Urinary bladder (tissue), 4 donors: Measurements from ENCODE around the gene TMEM61. TPM values are rescaled to one million over a fixed set of nuclear protein-coding genes. Genes with fewer than 3 reads are reported as not detected.
"Not testable (repeated sequence)": the region's sequence is repeated elsewhere in the genome, so short reads cannot be mapped to it uniquely, and the experiment has no call there.

ENCODE experiments used
- DNase-seq: peaks from one replicate; pipeline ENCODE4 v3.0.0-alpha.2; 2015; ENCODE audit errors: extremely low spot score
- H3K27ac ChIP-seq: one replicate; pipeline ENCODE4 v1.5.1; 2013; ENCODE audit warnings: low read depth, mild to moderate bottlenecking, moderate library complexity
- H3K36me3 ChIP-seq: one replicate; pipeline ENCODE4 v1.6.1; 2013; ENCODE audit warnings: mild to moderate bottlenecking, moderate library complexity; ENCODE audit not compliant: insufficient read depth
- H3K4me1 ChIP-seq: one replicate; pipeline ENCODE4 v1.6.1; 2013; ENCODE audit warnings: mild to moderate bottlenecking, moderate library complexity; ENCODE audit not compliant: insufficient read depth
- H3K4me3 ChIP-seq: one replicate; pipeline ENCODE4 v1.5.1; 2013; ENCODE audit warnings: low read depth, low read length
- WGBS: extraction: QIAGEN DNeasy Blood & Tissue Kit; methylation state at CpG from one replicate; pipeline ENCODE4 v1.1.7; 2013; 5-methylcytosine and 5-hydroxymethylcytosine counted together
- polyA plus RNA-seq: library from polyadenylated mRNA; stranded (reverse); fragments of 200-250 nt; gene quantifications from one replicate; pipeline ENCODE4 v1.2.3, GENCODE V29; 2013
- total RNA-seq: library from RNA; depleted of rRNA; stranded (reverse); fragments of >200 nt; gene quantifications from one replicate; pipeline ENCODE4 v1.2.3, GENCODE V29; 2014
- donor health status: healthy with polysubstance abuse.
- donor health status: healthy.

Gene TMEM61
- total RNA-seq (not detected), polyA plus RNA-seq (7.0 TPM)

DNA sequence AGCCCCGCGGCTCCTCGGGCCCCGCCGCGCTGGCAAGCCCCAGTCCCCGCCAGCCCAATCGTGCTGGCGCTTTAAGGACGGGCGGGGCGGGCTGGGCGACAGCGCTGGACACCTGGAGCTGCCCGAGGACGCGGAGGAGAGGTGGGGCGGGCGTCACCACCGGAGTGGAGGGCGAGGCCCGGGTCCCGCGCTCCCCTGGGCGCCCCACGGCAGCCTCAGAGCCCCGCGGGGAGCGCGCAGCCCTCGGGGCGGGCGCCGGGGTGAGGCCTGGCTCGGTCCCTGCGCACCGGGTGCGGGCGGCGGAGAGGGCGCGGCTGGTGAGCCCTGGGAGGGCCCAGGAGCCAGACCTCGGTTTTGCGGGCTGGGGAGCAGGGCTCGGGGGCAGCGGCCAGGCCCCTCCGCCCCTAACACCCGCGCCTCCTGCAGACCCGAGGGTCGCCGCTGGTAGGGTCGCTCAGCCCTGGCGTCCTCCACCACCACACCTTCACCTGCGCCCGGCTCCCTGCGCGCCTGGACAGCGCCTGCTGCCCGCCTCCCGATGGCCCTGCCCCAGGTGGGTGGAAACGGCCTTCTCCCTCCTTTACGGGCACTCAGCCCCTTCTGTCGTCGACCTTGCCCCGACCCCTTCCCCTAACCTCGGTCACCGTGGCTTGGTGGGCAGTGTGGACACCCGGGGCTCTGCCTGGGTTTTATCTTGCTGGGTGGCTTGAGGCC is at the start of gene TMEM61:
Gene TMEM61, plus strand, starts transcription at position 101 of the 714 bp plus-strand sequence. Its CDS starts 438 bp downstream, at position 539.
- Histone ChIP-seq H3K27ac (no peak within 1 kb of the TSS), H3K4me1 (no peaks in the 10 kb centered on the region), H3K4me3 (peak within 1 kb of the TSS; percentile 34)

GRCh38 chr1:54931275-54931840 is 49.1 kb upstream of the TMEM61 start:
- H3K27ac ChIP-seq = no peak overlapping the region
- 43% methylated on average over 1 of the region's 1 CpG for WGBS
- DNase-seq = no peak

More for the DNA sequence above, at the start of gene TMEM61:
- H3K36me3 ChIP-seq = no peaks in the 10 kb centered on the region
- WGBS = 8% methylated on average over 69 of the region's 69 CpGs
- no peak for DNase-seq

GRCh38 chr1:54934081-54934480 is 46.3 kb upstream of the TMEM61 start:
- DNase-seq, H3K27ac ChIP-seq, H3K4me1 ChIP-seq, H3K36me3 ChIP-seq, H3K4me3 ChIP-seq: not testable (repeated sequence)
- WGBS = 86% methylated on average over 6 of the region's 6 CpGs

More at GRCh38 chr1:54931275-54931840, 49.1 kb upstream of the TMEM61 start:
- Histone ChIP-seq H3K4me1 (no peaks in the 10 kb centered on the region), H3K4me3 (no peak overlapping the region), H3K36me3 (no peaks in the 10 kb centered on the region)

GRCh38 chr1:54934869-54935268 is 45.6 kb upstream of the TMEM61 start:
- Histone ChIP-seq H3K27ac (no peak overlapping the region), H3K4me3 (no peak overlapping the region), H3K4me1 (no peaks in the 10 kb centered on the region), H3K36me3 (no peaks in the 10 kb centered on the region)
- DNase-seq = no peak

- WGBS = 87% methylated on average over 4 of the region's 4 CpGs
These were observed 43.6 kb upstream of the TMEM61 start for GRCh38 chr1:54936791-54937190.

DNA sequence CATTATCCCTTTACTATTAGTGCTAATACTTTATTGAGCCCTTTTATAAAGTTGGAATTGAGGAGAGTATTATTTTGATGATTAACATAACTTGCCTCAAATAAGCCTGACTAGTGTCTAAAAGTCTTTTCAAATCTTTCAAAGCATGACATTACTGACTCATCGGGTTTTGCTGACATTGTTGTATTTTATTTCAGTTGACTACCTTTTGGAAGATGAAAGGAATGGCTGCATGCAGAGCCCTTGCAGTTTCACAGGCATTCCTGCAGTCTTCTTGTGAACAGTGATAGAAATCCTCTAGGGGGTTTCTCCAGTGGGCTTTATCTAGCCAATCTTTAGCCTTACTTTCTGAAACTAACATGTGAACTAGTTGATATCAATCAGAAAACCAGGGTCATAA is 43.0 kb upstream of the TMEM61 start:
- 39% methylated on average over 1 of the region's 1 CpG for WGBS
- Histone ChIP-seq H3K27ac (no peak overlapping the region), H3K4me1 (no peaks in the 10 kb centered on the region), H3K36me3 (no peaks in the 10 kb centered on the region), H3K4me3 (no peak overlapping the region)
- no peak for DNase-seq

More at GRCh38 chr1:54936791-54937190, 43.6 kb upstream of the TMEM61 start:
- Histone ChIP-seq H3K36me3 (no peaks in the 10 kb centered on the region), H3K4me1 (no peaks in the 10 kb centered on the region), H3K4me3 (no peak overlapping the region), H3K27ac (peak overlapping the region; percentile 23)
- DNase-seq = peak; percentile 29

DNA sequence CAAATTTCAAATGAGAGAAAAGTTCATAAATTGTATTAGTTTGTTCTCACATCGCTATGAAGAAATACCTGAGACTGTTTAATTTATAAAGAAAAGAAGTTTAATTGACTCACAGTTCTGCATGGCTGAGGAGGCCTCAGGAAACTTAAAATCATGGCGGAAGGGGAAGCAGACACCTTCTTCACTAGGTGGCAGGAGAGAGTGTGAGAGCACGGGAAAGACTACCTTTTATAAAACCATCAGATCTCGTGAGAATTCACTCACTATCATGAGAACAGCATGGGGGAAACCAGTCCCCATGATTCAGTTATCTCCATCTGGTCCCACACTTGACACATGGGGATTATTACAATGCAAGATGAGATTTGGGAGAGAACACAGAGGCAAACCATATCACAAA is 41.5 kb upstream of the TMEM61 start:
- WGBS = 74% methylated on average over 4 of the region's 4 CpGs
- H3K4me3 ChIP-seq, DNase-seq, H3K4me1 ChIP-seq, H3K27ac ChIP-seq, H3K36me3 ChIP-seq: not testable (repeated sequence)

DNA sequence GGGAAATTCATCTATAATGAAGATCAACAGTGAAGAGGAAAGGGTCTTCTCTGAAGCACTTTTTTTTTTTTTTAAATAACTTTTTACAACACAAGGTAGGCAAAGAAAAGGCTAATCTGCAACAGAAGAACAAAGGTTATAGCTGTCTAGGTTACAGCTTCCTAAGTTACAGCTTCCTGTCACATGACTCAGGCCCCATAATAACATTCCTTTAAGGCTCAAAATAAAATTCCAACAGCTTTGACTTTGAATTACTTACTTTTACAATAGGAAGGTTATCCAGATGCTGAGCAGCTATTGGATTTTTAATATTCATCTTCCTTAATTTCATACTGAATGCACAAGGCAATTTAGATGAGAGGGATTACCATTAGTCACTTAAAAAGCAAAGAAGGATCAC is 40.4 kb upstream of the TMEM61 start:
- DNase-seq = no peak
- H3K4me1 ChIP-seq = no peaks in the 10 kb centered on the region
- no peak overlapping the region for H3K27ac ChIP-seq
- H3K36me3 ChIP-seq = no peaks in the 10 kb centered on the region
- no peak overlapping the region for H3K4me3 ChIP-seq

GRCh38 chr1:54942976-54943375 is 37.5 kb upstream of the TMEM61 start:
- H3K4me3 ChIP-seq = no peak overlapping the region
- no peak overlapping the region for H3K27ac ChIP-seq
- H3K4me1 ChIP-seq = no peaks in the 10 kb centered on the region
- WGBS = 95% methylated on average over 4 of the region's 4 CpGs
- H3K36me3 ChIP-seq = no peaks in the 10 kb centered on the region
- DNase-seq = no peak

- 33% methylated on average over 9 of the region's 9 CpGs for WGBS
- no peak for DNase-seq
- H3K4me3 ChIP-seq = no peak overlapping the region
- no peaks in the 10 kb centered on the region for H3K36me3 ChIP-seq
- H3K4me1 ChIP-seq = no peaks in the 10 kb centered on the region
- H3K27ac ChIP-seq = no peak overlapping the region
These were observed 35.6 kb upstream of the TMEM61 start for GRCh38 chr1:54944610-54945392.

GRCh38 chr1:54945393-54945936 is 35.0 kb upstream of the TMEM61 start:
- Histone ChIP-seq H3K4me3 (no peak overlapping the region), H3K36me3 (no peaks in the 10 kb centered on the region), H3K4me1 (no peaks in the 10 kb centered on the region), H3K27ac (no peak overlapping the region)
- WGBS = 68% methylated on average over 6 of the region's 6 CpGs
- DNase-seq = no peak

GRCh38 chr1:54947540-54947939 is 32.9 kb upstream of the TMEM61 start:
- no peak for DNase-seq
- Histone ChIP-seq H3K4me1 (no peaks in the 10 kb centered on the region), H3K4me3 (no peak overlapping the region), H3K36me3 (no peaks in the 10 kb centered on the region), H3K27ac (no peak overlapping the region)
- WGBS = 90% methylated on average over 5 of the region's 5 CpGs

DNA sequence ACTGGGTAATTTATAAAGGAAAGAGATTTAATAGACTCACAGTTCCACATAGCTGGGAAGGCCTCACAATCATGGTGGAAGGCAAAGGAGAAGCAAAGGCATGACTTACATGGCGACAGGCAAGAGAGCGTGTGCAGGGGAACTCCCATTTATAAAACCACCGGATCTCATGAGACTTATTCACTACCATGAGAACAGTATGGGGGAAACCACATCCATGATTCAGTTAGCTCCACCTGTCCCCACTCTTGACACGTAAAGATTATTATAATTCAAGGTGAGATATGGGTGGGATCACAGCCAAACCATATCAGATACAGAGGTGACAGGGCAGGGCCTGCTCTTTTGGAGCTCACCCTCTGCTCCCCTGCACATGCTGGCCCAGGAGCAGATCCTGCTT is 31.4 kb upstream of the TMEM61 start:
- 90% methylated on average over 4 of the region's 4 CpGs for WGBS
- no peaks in the 10 kb centered on the region for H3K4me1 ChIP-seq
- no peak for DNase-seq
- no peak overlapping the region for H3K4me3 ChIP-seq
- no peak overlapping the region for H3K27ac ChIP-seq
- no peaks in the 10 kb centered on the region for H3K36me3 ChIP-seq

GRCh38 chr1:54950006-54950368 is 30.4 kb upstream of the TMEM61 start:
- H3K4me3 ChIP-seq = no peak overlapping the region

More at GRCh38 chr1:54950006-54950368, 30.4 kb upstream of the TMEM61 start:
- DNase-seq = no peak
- no peak overlapping the region for H3K27ac ChIP-seq
- H3K36me3 ChIP-seq = no peaks in the 10 kb centered on the region
- no peaks in the 10 kb centered on the region for H3K4me1 ChIP-seq
- WGBS = 58% methylated on average over 6 of the region's 6 CpGs
